Activated CD4-positive, CD25-positive, alpha-beta regulatory T cell treated with anti-CD3 and anti-CD28 coated beads, Interleukin-2, amount 50 U/mL, for 72 hours (primary cell): ENCODE results near the gene HIKESHI.

Experiments
- DNase-seq: peaks from one replicate; pipeline ENCODE4 v3.0.0; 2021

The HIKESHI gene

GRCh38 chr11:86380295-86381059 is 78.4 kb downstream of the HIKESHI start:
- no peak for DNase-seq

DNA sequence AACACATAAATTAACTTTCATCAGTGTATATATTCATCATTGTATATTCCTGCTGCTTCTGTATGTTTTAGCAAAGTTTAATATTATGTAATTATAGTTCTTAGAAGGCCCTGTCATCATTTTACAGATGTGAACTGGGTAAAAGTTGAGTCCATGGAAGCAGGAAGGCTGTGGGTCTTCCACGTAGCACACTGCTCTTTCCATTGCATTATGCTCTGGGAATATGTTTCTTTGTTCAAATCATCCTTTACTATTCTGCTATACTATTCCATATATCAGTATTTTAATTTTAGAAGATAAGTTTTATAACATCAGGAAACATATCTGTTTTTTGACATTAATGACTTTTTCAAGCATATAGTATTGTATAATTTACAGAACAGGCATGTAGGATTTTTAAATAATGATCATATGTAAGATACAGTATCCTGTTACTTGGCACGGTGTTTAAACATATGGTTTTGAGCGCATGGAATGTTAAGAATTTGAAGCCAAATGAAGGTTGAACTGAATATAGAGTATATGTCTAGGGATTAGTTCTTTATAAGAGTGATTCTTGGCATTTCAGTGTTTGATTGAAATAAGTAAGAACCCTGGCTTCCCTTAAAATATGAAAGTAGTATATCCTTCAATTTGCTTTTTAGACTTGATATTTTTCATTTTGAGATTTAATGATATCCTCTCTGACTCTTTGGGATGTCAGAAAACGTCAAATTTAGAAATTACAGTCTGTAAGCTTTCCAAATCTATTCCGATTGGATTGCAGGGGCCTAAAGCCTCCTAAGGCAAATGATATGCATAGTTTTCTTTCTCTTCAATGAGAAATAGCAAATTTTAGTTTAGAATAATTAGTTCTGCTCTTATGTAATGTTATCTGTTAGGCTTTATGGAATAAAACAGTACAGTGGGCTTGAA is 81.3 kb downstream of the HIKESHI start:
- DNase-seq: no peak

- no peak for DNase-seq
These were observed 84.2 kb downstream of the HIKESHI start for GRCh38 chr11:86386283-86386682.

DNA sequence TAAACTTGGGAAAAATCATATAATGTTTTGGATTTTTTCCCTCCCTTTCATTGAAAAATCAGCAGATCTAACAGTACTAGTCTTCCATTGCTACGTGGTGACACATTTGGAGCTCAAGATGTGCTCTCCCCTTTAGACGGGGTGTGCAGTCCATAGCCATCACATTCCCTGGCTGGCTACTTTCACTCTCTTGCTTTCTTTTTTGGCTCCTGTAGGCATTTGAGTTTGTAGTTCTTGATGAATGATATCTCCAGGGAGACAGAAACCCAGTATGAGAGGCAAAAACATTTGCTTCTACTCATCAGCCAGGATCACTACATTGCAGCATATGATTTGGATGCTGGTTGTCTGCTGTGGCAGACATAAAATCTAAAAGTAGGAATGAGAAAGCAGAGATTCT is 84.7 kb downstream of the HIKESHI start:
- no peak for DNase-seq

- no peak for DNase-seq
These were observed 86.2 kb downstream of the HIKESHI start for GRCh38 chr11:86388198-86388597.

GRCh38 chr11:86390487-86390886 is 88.4 kb downstream of the HIKESHI start:
- DNase-seq: no peak

- no peak for DNase-seq
These were observed 93.1 kb downstream of the HIKESHI start for GRCh38 chr11:86395061-86395551.
